PFSK-1 (cell line): ENCODE data around the gene PLEKHJ1.

Experiments
- FOXP2 ChIP-seq: optimal IDR thresholded peaks from 2 replicates; pipeline ENCODE3; 2011; ENCODE audit warnings: borderline replicate concordance, control low read depth, inconsistent platforms; ENCODE audit not compliant: insufficient read depth; ENCODE audit errors: extremely low read length, extremely low read depth
- POLR2AphosphoS5 ChIP-seq: IDR thresholded peaks from 2 replicates; pipeline ENCODE4 v1.6.1; 2012; ENCODE audit warnings: low read depth, mild to moderate bottlenecking, control low read depth, low read length, moderate library complexity
- SIN3A ChIP-seq: IDR thresholded peaks from 2 replicates; pipeline ENCODE4 v1.6.1; 2012; ENCODE audit warnings: mild to moderate bottlenecking, low read length, moderate library complexity, borderline replicate concordance; ENCODE audit not compliant: insufficient read depth
- TAF1 ChIP-seq: IDR thresholded peaks from 2 replicates; pipeline ENCODE4 v1.6.1; 2012; ENCODE audit warnings: low read length, control low read depth, borderline replicate concordance; ENCODE audit not compliant: insufficient read depth
- TF ChIP-seq, protein P1 (sequence below), 2 experiments: IDR thresholded peaks; 2 replicates each; pipeline versions ENCODE4 v1.6.1 to v1.8.0; 2011 to 2012; ENCODE audit warnings: low read depth in 2 of 2, low read length in 2 of 2, control low read depth in 1 of 2, inconsistent platforms in 1 of 2, mild to moderate bottlenecking in 1 of 2, moderate library complexity in 1 of 2; ENCODE audit not compliant: insufficient read depth in 1 of 2

Gene PLEKHJ1

DNA sequence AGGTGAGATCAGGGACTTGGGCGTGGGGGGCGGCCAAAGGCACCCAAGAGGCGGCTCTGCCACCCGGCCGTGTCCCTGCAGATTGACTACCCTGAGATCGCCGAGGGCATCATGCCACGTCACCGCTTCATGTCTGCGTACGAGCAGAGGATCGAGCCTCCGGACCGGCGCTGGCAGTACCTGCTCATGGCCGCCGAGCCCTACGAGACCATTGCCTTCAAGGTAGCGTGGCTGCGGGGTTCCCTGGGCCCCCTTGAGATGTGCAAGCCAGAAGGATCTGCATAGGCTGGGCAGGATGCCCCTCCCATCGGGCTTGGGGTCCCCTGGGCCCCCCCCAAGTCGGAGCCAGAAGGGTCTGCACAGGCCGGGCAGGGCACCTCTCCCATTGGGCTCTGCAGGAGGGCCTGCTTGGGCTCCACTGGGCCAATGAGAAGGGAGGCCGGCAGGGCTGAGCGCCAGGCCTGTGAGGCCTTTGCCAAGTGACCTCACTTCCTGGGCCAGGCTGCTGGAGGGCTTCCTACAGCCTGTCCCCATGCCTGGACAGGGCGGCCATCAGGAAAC, 10.8 kb upstream of the PLEKHJ1 start:
- TF ChIP-seq POLR2AphosphoS5 (no peak), TAF1 (no peak), FOXP2 (no peak), SIN3A (no peak)
- TF ChIP-seq, protein P1, sequence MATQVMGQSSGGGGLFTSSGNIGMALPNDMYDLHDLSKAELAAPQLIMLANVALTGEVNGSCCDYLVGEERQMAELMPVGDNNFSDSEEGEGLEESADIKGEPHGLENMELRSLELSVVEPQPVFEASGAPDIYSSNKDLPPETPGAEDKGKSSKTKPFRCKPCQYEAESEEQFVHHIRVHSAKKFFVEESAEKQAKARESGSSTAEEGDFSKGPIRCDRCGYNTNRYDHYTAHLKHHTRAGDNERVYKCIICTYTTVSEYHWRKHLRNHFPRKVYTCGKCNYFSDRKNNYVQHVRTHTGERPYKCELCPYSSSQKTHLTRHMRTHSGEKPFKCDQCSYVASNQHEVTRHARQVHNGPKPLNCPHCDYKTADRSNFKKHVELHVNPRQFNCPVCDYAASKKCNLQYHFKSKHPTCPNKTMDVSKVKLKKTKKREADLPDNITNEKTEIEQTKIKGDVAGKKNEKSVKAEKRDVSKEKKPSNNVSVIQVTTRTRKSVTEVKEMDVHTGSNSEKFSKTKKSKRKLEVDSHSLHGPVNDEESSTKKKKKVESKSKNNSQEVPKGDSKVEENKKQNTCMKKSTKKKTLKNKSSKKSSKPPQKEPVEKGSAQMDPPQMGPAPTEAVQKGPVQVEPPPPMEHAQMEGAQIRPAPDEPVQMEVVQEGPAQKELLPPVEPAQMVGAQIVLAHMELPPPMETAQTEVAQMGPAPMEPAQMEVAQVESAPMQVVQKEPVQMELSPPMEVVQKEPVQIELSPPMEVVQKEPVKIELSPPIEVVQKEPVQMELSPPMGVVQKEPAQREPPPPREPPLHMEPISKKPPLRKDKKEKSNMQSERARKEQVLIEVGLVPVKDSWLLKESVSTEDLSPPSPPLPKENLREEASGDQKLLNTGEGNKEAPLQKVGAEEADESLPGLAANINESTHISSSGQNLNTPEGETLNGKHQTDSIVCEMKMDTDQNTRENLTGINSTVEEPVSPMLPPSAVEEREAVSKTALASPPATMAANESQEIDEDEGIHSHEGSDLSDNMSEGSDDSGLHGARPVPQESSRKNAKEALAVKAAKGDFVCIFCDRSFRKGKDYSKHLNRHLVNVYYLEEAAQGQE (IDR thresholded peaks at IDR 0.05; ENCODE audit: insufficient read depth in 1 of 2, low read depth in 2 of 2, low read length in 2 of 2) = no peak

DNA sequence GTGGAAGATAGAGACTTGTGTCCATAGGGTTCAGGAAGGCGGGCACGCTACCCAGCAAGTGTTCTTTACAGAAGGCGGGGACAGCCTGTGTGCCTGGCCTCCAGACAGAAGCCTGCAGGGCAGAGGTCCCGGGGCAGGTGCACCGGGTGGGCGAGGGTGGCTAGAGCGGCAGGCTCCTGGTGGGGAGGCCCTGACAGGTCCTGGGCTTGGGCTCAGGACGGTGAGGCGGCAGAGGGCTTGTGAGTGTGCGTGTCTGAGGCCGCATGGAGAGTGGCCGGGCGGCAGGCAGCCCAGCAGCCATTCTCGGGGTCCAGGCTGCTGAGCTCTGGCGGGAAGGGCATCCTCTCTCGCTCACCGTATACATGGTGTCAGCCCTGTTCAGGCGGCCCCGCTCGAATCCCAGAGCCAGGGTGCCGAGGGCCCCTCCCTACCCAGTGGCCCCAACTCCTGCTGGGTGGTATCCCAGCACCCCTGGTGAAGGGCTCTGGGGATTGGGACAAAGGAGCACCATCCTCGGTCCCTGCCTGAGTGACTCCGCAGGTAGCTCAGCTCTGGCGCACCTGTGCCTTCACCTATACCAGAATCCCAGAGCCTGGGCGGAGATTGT, 10.0 kb upstream of the PLEKHJ1 start:
- TF ChIP-seq SIN3A (no peak), FOXP2 (no peak), TAF1 (no peak), POLR2AphosphoS5 (no peak)
- TF ChIP-seq, protein P1 (IDR thresholded peaks at IDR 0.05; ENCODE audit: insufficient read depth in 1 of 2, low read depth in 2 of 2, low read length in 2 of 2) = no peak

DNA sequence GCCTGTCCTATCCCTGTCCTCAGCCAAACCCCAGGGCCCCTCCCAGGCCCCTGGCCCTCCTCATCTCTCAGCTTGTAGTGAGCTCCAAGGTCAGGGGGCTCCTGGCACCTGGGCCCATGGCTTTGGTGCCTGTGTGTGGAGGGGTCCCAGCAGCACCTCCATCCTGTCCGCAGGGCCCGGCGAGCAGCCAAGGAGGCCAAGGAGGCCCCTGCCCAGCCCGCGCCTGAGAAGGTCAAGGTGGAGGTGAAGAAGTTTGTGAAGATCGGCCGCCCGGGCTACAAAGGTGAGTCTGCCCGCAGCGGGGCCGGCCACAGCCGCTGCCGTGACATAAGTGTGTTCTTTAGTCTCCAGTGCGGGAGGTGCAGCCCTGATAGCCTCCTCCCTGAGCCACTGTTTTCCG, 9.1 kb upstream of the PLEKHJ1 start:
- TF ChIP-seq TAF1 (no peak), SIN3A (no peak), FOXP2 (no peak), POLR2AphosphoS5 (no peak)
- TF ChIP-seq, protein P1 (IDR thresholded peaks at IDR 0.05; ENCODE audit: insufficient read depth in 1 of 2, low read depth in 2 of 2, low read length in 2 of 2) = no peak

DNA sequence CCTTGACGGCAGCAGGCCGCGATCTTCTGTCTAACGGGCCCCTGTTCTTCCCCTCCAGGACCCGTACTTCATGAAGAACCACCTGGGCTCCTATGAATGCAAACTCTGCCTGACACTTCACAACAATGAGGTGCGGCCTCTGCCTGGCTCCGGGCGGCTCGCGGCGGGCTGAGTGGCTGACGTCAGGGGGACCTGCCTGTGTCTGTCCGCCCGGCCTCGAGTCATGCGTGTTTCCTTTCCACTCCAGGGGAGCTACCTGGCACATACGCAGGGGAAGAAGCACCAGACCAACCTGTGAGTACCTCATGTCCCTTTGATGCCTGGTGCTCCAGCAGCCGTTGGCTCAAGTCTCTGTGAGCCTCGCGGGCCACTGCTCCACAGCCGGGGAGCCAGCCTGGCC, 8.4 kb upstream of the PLEKHJ1 start:
- no peak for TF ChIP-seq SIN3A
- no peak for TF ChIP-seq FOXP2
- TF ChIP-seq, protein P1 (IDR thresholded peaks at IDR 0.05; ENCODE audit: insufficient read depth in 1 of 2, low read depth in 2 of 2, low read length in 2 of 2) = no peak
- TF ChIP-seq TAF1 = no peak
- no peak for TF ChIP-seq POLR2AphosphoS5
